H1 (cell line): ENCODE results near the gene LSR. TPM values are rescaled to one million over a fixed set of nuclear protein-coding genes. Genes with fewer than 3 reads are reported as not detected.

Experiments used
- BCL11A ChIP-seq, 2 experiments: IDR thresholded peaks; one replicate each; pipeline ENCODE4 v1.6.1; 2011; ENCODE audit warnings: low read depth in 2 of 2, low read length in 2 of 2, mild to moderate bottlenecking in 2 of 2
- CHD7 ChIP-seq: fragments of 300-600 bp; sonication (generic); IDR thresholded peaks from 2 replicates; pipeline ENCODE4 v1.7.1; 2012; ENCODE audit warnings: low read length, moderate library complexity, mild to moderate bottlenecking, inconsistent platforms; ENCODE audit not compliant: insufficient replicate concordance
- CREB1 ChIP-seq: IDR thresholded peaks from 2 replicates; pipeline ENCODE4 v1.6.1; 2012; ENCODE audit warnings: inconsistent platforms
- JUN ChIP-seq: IDR thresholded peaks from 2 replicates; pipeline ENCODE4 v1.6.1; 2011; ENCODE audit warnings: low read depth, mild to moderate bottlenecking, improper control_type of control experiment, low read length
- KDM1A ChIP-seq: fragments of 200-600, 300-600 bp; sonication (generic); IDR thresholded peaks from 2 replicates; pipeline ENCODE4 v1.7.1; 2016; ENCODE audit warnings: mild to moderate bottlenecking, low read length, borderline replicate concordance
- POU5F1 ChIP-seq: IDR thresholded peaks from 2 replicates; pipeline ENCODE4 v1.6.1; 2011; ENCODE audit warnings: low read depth, mild to moderate bottlenecking, low read length, moderate library complexity
- SAP30 ChIP-seq: fragments of 300-600 bp; sonication (generic); IDR thresholded peaks from 2 replicates; pipeline ENCODE4 v1.7.1; 2012; ENCODE audit warnings: low read length, moderate library complexity, mild to moderate bottlenecking, inconsistent platforms; ENCODE audit not compliant: insufficient read depth, insufficient replicate concordance
- SIRT6 ChIP-seq: IDR thresholded peaks from one replicate; pipeline ENCODE4 v1.7.1; 2012; ENCODE audit warnings: low read length, inconsistent platforms
- TBP ChIP-seq: IDR thresholded peaks from 2 replicates; pipeline ENCODE4 v1.6.1; 2011; ENCODE audit warnings: low read depth, low read length, improper control_type of control experiment
- TCF12 ChIP-seq: IDR thresholded peaks from 2 replicates; pipeline ENCODE4 v1.6.1; 2011; ENCODE audit warnings: low read depth, mild to moderate bottlenecking, low read length
- TEAD4 ChIP-seq: IDR thresholded peaks from 2 replicates; pipeline ENCODE4 v1.6.1; 2012; ENCODE audit warnings: low read depth, low read length, inconsistent platforms, mixed read lengths
- YY1 ChIP-seq: IDR thresholded peaks from 2 replicates; pipeline ENCODE4 v1.6.1; 2011; ENCODE audit warnings: low read depth, mild to moderate bottlenecking, low read length
- polyA plus RNA-seq, 7 experiments: library from polyadenylated mRNA; depleted of rRNA in 3 of 7; stranded (reverse) in 5 of 7; unstranded in 2 of 7; fragments of >200 nt in 5 of 7; fragments of 200-250 nt in 2 of 7; gene quantifications; 1 replicate in 5 of 7; 2 replicates in 1 of 7; 4 replicates in 1 of 7; pipeline versions ENCODE4 v1.2.1 to v1.2.3, GENCODE V29; 2011 to 2013; ENCODE audit warnings: missing spikeins in 2 of 7, mixed read lengths in 2 of 7
- total RNA-seq: library from RNA; stranded (reverse); fragmentation: NEBNext Ultra II Directional; extraction: Animal tissue kit (Norgen Biotek cat#: 25700); gene quantifications from 2 replicates; pipeline ENCODE4 v1.2.1, GENCODE V29; 2021

The LSR gene
- total and polyA plus RNA-seq, 2 of the 8 experiments (the other 6 are each of a cell fraction or from before 2014, with no cell fraction given), result 159 to 186 TPM

- TF ChIP-seq CHD7 (no peak), TBP (no peak), CREB1 (no peak), BCL11A (IDR thresholded peaks at IDR 0.05; ENCODE audit: low read depth in 2 of 2, low read length in 2 of 2) (no peak), SAP30 (no peak), TEAD4 (no peak), JUN (no peak), KDM1A (no peak), TCF12 (no peak), YY1 (no peak), POU5F1 (no peak), SIRT6 (no peak)
These were observed 29.9 kb downstream of the LSR start (continued) for GRCh38 chr19:35278578-35279284.
